GM21723 (cell line): ENCODE data around the gene EYS.
"Not testable (repeated sequence)": the region's sequence is repeated elsewhere in the genome, so short reads cannot be mapped to it uniquely, and the experiment has no call there.

Source experiments
- ATAC-seq: cut with Tn5 transposase; IDR thresholded peaks from one replicate; pipeline ENCODE4 v1.9.1; 2021; ENCODE audit warnings: mild to moderate bottlenecking, moderate library complexity; ENCODE audit not compliant: unreplicated experiment

Gene EYS

GRCh38 chr6:64263778-64264177, 1443.2 kb downstream of the EYS start:
- no peak for ATAC-seq

- no peak for ATAC-seq
Observed at GRCh38 chr6:64259372-64259771, 1447.7 kb downstream of the EYS start.

GRCh38 chr6:64258752-64259151, 1448.3 kb downstream of the EYS start:
- ATAC-seq: no peak

GRCh38 chr6:64258302-64258701, 1448.7 kb downstream of the EYS start:
- no peak for ATAC-seq

DNA sequence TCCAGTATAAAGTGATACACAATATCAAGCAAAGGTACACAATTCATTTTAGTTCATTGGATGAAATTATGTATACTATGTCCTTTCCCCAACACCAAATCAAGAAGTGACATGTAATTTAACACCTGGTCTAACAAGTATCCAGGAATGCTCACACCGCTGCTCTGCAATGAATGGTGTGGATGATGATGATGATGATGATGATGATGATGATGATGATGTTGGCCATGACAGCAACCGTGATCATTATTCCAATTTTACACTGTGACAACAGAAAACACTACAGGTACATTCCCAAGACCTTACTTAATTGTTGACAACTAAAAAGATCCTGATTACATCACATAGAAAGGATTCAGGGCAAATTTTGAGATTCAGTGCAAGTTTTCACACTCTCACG, 1449.4 kb downstream of the EYS start:
- no peak for ATAC-seq

DNA sequence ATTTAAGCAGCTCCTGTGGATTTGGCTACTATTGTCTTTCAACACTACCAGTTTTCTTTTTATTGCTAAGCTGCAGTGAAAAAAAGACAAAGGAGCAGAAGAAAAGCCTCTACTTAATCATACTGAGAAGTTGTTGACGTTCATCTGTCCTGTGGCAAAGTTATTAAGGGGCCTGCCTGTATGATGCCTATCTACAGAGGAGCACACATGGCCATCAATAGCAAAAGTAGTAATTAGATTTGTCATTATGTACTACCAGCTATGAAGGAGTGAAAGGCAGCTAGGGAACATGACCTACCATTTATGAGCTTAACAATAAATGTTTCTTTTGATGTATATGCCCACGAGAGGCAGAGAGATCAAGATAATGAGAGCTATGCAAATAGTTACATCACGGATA, 1450.5 kb downstream of the EYS start:
- no peak for ATAC-seq

DNA sequence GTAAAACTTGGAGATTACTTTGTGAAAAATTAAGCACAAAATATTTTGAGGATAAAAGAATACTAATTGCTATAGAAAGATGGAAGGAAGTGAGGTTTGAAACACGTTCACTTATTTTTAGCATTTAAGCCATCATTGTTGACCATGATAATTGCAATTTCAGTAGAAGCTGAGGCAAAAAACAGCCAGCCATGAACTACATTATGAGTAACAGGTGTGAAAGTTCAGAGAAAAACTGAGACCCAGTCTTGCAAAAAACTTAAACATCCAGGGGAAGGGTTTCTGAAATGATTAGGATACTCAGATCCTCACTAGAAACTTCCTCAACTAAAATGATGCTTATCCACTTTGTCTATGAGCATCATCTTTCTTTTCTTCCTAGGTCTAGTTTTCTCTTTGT, 1452.0 kb downstream of the EYS start:
- ATAC-seq: no peak

GRCh38 chr6:64254558-64254957, 1452.5 kb downstream of the EYS start:
- no peak for ATAC-seq

- no peak for ATAC-seq
Observed at GRCh38 chr6:64252256-64252655, 1454.8 kb downstream of the EYS start.

- ATAC-seq: no peak
Observed at GRCh38 chr6:64250126-64250525, 1456.9 kb downstream of the EYS start.

GRCh38 chr6:64249115-64249514, 1457.9 kb downstream of the EYS start:
- ATAC-seq: no peak

- ATAC-seq: no peak
Observed at GRCh38 chr6:64243618-64244017, 1463.4 kb downstream of the EYS start.

DNA sequence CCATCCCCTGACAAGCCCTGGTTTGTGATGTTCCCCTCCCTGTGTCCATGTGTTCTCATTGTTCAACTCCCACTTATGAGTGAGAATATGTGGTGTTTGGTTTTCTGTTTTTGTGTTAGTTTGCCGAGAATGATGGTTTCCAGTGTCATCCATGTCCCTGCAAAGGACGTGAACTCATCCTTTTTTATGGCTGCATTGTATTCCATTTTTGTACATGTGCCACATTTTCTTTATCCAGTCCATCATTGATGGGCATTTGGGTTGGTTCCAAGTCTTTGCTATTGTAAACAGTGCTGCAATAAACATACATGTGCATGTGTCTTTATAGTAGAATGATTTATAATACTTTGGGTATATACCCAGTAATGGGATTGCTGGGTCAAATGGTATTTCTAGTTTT, 1468.1 kb downstream of the EYS start:
- ATAC-seq: not testable (repeated sequence)

- no peak for ATAC-seq
Observed at GRCh38 chr6:64238071-64238470, 1469.0 kb downstream of the EYS start.

DNA sequence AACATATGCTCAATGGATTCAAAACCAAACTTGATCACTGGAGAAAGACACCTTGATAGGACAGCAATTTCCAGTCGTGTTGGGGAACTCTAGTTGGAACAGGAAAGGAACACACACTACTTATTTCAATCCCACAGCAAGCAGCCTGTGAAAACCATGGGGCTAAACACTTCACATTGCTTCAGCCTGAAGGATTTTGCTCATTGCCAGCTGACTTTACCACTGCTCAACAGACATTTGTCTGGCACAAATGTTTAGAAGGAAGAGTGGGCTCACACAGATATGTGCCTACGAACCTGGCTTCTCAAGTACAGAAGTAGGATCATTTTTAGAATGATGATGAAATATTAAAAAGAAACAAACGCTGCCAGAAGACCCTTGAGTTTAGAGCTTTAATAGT, 1473.3 kb downstream of the EYS start:
- no peak for ATAC-seq

DNA sequence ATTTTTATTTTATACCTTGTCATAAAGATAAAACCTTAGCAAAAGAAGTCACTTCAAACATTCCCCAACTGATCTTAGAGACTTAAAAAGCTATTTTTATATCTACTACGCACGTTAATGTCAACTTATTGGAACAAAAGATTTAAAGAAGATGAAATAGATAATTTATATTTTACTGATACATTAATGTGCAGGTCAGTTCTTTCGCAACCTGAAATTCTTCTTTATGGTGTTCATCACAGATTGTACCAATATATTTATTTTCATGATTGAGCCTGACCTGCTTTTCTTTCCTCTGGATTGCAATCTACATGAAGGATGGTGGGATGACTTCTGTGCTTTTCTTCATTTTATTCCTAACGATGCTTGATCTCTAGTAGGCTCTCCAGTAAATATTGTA, 1475.1 kb downstream of the EYS start:
- ATAC-seq: no peak

DNA sequence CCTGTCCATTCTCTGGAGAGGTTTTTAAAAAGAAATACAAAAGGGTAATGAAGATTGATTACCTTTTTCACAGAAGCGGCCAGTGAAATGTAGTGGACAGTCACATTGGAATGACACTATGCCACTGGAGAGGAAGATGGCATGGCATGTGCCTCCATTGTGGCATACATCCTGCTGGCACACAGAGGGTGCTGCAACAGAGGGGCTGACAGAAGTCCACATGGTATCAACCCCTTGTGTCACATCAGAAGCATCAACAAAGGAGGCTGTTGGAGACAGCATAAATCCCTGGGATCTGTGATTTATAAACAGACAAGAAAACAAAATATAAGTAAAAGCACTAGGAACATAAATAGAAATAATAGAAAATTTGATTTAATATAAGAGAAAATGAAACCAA, 1476.5 kb downstream of the EYS start:
- no peak for ATAC-seq

- no peak for ATAC-seq
Observed at GRCh38 chr6:64227863-64228262, 1479.2 kb downstream of the EYS start.

DNA sequence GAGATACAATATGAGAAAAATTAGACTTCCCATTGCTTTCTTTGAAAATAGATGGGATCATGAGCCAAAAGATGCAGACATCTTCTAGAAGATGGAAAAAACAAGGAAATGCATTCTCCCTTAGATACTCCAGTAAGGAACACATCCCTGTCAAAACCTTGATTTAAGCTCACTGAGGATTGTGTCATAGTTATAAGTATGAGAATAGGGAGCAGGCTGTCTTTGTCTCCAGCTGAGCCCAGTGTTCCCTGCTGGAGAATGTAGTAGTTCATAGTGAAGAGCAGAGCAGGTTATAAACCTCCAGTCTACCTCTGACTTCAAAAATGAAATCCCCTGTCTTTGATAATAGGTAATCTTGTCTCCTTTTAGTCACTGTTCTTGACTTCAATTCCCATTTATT, 1481.5 kb downstream of the EYS start:
- ATAC-seq: no peak

DNA sequence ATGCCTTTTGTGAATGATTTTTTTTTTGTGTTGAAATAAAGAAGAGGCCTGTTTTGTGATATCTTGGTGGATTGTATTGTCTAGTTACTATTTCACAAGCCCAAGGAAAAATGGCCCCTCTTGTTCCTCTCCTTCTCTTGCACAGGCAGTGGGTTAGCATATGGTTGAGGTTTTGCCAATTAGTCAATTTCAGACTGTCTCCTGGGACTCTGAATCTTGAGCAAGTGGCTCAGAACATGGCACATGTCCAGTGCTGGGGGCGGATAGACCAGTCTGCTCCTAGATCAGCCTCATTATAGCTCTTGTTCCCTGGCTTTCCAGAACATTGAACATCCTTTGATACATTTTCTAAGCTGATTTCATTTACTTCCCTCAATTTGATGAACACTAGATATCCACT, 1482.2 kb downstream of the EYS start:
- ATAC-seq: no peak

- no peak for ATAC-seq
Observed at GRCh38 chr6:64221776-64222175, 1485.2 kb downstream of the EYS start.

DNA sequence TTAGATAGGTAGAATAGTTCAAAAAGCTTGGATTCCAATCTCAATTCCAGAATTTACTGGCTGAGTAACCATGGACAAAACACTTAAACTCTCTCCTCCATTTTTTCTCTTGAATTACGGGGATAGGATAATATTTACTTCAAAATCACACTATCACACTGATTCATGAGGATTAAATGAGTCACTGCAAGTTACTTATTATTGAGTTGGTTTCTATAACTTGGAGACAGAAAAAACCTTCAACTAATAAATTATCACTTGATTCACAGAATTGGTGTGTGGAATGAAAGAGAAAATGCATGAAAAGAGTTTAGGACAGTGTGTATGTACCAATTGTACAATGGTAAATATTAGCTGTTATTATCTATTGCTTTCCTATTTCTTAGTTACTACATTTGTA, 1486.2 kb downstream of the EYS start:
- no peak for ATAC-seq

- ATAC-seq: peak; percentile 54
Observed at GRCh38 chr6:64217721-64218620, 1489.1 kb downstream of the EYS start.
